Choroid plexus epithelial cell (primary cell): ENCODE data around the gene CHMP2B.
"Not testable (repeated sequence)": the region's sequence is repeated elsewhere in the genome, so short reads cannot be mapped to it uniquely, and the experiment has no call there.

ENCODE experiments used
- DNase-seq: peaks from one replicate; pipeline ENCODE4 v3.0.0-alpha.2; 2010; ENCODE audit warnings: low read depth
- H3K4me3 ChIP-seq: 2 replicates; pipeline ENCODE4 v1.5.1; 2011; ENCODE audit warnings: low read depth, mild to moderate bottlenecking, control low read depth, low read length, moderate library complexity
- CTCF ChIP-seq: conservative IDR thresholded peaks from 2 replicates; pipeline ENCODE4 v1.5.1; 2011; ENCODE audit warnings: low read depth, mild to moderate bottlenecking, control low read depth, inconsistent platforms, low read length, moderate library complexity

CHMP2B gene

DNA sequence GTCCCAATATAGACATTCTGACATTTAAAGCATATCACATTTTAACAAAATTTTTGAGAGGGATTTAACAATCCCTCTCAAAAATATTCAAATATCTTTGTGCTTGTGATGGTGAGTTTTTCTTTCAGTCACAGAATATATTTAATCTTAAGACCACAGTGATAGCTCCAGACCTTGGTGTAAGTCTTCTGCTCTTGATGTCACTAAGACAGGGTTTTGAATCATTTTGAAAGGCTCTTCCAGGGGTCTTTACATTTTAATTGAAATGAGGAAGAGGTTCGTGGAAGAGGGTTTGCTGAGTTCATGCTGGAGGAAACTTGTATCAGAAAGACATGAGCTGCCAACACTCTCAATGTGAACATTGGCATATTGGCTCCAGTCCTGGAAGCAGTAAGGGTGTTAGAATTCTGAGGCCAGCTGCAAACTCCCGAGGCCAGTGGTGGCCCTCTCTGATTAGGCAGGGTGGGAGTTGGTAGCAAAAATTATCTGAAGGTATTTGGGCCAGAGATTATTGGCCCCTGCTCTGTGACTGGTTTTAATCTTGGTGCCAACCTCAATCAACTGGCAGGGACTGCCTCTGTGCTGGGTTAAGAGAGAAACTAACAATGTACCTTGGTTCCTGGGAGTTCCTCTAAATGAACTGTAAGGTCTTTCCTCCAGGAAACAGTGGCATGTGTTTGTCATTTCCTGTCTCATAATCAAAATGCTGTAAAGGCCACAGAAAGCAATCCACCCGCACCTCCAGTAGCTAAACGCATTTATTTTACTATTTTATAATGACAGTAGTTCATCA, 44.0 kb downstream of the CHMP2B start:
- no peak overlapping the region for H3K4me3 ChIP-seq
- no peak for DNase-seq
- no peak for TF ChIP-seq CTCF

DNA sequence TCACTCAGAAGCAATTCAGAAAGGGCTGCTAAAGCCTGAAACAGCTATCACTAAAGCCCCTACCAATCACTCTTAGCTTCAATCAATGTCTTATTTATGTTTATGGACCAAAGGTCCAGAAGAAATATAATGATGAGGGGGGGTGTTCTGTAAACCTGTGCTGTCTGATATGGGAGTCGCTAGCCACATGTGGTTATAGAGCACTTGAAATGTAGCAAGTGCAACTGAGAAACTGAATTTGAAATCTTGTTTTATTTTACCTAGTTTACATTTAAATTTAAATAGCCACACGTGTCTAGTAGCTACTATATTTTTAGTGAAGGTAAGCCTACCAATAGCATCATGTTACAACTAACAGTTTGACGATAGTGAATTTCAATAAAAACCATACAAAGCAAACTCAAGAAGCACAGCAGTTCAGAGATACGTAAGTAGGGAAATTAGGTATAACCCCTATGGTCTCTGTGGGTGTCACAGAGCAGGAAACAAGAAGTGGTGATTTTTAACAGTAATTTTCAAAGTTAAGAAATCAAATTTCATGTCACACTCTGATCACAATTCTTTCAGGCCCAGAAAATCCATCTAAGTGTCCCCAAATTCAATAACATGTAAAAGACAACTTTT, 45.7 kb downstream of the CHMP2B start:
- DNase-seq, result no peak
- H3K4me3 ChIP-seq, result no peak overlapping the region
- no peak for TF ChIP-seq CTCF

- no peak within 1 kb of the TSS for H3K4me3 ChIP-seq
- no peak for DNase-seq
- TF ChIP-seq CTCF, result no peak
Measured at GRCh38 chr3:87276484-87276883, 49.4 kb downstream of the CHMP2B start, which contains the start of gene POU1F1. Gene POU1F1, minus strand, starts transcription at chr3:87276584. Its CDS starts 122 bp downstream, at chr3:87276462.

DNA sequence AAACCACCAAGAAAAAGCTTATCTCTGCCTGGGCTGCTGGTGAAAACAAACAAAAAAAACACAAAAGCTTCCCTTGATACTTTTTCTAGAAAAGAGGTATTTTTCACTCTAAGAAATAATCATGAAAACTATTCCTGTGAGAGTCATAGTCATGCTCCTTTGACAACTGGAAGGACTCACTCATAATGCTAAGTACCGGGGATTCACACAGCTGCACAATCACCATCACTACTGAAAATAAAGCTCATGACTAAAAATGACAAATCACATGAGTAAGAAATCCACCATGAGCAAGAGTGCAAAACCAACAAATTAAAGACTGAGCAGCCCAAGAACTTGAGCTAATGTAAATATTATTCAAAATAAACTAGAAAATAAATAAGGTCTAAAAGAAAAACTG, 59.9 kb downstream of the CHMP2B start:
- peak; percentile 51 for DNase-seq
- H3K4me3 ChIP-seq, result no peak overlapping the region
- no peak for TF ChIP-seq CTCF

DNA sequence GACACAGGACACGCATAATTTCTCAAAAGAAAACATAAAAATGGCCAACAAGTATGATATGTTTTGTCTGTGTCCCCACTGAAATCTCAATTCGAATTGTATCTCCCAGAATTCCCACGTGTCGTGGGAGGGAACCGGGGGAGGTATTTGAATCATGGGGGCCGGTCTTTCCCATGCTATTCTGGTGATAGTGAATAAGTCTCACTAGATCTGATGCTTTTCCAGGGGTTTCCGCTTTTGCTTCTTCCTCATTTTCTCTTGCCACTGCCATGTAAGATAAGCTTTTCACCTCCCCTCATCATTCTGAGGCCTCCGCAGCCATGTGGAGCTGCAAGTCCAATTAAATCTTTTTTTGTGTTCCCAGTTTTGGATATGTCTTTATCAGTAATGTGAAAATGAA, 61.3 kb downstream of the CHMP2B start:
- no peak for DNase-seq
- no peak overlapping the region for H3K4me3 ChIP-seq
- no peak for TF ChIP-seq CTCF

GRCh38 chr3:87298111-87298718, 71.1 kb downstream of the CHMP2B start:
- H3K4me3 ChIP-seq, result no peak overlapping the region
- TF ChIP-seq CTCF, result peak; percentile 56
- DNase-seq, result peak; percentile 72

DNA sequence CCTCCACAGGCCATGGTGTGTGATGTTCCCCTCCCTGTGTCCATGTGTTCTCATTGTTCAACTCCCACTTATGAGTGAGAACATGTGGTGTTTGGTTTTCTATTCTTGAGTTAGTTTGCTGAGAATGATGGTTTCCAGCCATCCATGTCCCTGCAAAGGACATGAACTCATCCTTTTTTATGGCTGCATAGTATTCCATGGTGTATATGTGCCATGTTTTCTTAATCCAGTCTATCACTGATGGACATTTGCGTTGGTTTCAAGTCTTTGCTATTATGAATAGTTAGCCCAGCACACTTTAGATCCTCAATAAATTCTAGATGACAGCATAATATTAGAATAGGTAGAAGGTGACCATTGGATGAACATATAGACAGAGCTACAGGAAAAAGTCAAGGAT, 77.9 kb downstream of the CHMP2B start:
- not testable (repeated sequence) for H3K4me3 ChIP-seq, DNase-seq
